GM18909 (cell line): ENCODE measurements around the gene ITPK1.

Experiments used
- ATAC-seq: cut with Tn5 transposase; IDR thresholded peaks from one replicate; pipeline ENCODE4 v1.9.1; 2021; ENCODE audit warnings: mild to moderate bottlenecking; ENCODE audit not compliant: unreplicated experiment, poor library complexity

Gene ITPK1

DNA sequence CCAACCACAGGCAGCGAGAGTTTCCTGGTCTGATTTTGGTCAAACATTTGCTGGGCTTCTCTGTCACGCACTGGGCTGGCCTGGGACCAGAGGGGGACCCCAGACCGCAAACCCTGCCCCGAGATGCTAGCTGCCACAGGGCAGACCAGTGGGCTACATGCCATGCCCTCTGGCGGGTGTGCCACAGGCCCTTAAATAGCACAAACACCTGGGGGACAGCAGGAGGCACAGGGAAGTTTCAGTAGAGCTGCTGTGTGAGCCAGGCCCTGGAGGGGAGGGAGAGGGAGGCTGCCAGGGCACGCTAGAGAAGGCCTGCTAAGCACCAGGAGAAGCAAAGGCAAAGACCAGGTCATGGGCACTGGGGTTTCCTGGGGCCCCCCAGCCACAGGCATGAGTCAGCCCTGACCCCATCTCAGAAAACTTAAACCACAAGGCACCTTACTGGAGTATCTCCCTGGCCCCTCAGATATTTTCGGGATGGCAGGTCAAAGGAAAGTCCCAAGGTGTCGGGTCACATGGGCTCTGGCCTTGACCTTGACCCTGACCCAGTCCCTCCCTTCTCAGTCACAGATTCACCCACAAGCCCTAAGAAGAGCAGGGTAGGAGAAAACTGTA lies 29.2 kb downstream of the ITPK1 start:
- ATAC-seq = peak; percentile 73

- no peak for ATAC-seq
These were observed 29.8 kb downstream of the ITPK1 start for GRCh38 chr14:93085911-93086310.

GRCh38 chr14:93084866-93085857 lies 30.6 kb downstream of the ITPK1 start:
- no peak for ATAC-seq

GRCh38 chr14:93084402-93084801 lies 31.3 kb downstream of the ITPK1 start:
- ATAC-seq = no peak

DNA sequence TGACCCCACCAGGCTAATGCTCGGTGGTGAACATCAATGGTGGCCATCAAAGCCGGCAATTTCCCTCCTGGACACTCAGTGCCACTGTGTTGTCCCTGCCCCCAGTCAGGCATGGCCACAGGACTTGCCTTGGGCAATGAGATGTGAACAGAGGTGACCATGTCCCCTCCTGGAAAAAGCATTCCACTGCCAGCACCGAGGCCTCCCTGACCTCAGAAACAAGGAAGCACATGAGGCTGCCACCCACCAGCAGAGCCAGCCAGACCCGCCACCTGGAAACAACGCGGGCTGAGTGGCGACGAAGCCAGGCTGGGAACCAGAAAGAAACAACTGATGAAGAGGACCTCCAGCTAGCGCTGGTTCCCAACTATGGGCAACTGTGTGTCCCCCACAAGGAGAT lies 31.8 kb downstream of the ITPK1 start:
- ATAC-seq = no peak

DNA sequence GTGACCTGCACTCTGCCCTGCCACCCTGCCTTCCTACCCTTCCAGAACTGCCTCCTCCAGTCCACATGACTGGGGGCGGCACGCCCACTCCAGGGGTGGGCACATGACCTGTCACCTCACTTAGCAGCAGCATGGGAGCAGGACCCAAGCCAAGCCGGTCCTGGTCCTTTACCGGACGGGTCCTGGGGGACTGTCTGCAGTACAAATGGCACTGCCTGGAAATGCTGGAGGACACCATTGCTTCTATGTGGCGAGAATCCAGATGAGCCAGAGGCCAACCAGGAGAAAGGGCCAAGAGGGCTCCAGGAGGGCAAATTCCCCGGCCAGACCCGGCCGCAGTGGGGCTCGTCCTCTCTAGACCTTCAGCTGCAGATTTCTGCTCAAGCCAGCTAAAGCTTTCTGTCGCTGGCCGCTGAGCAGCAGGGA lies 33.1 kb downstream of the ITPK1 start:
- no peak for ATAC-seq

DNA sequence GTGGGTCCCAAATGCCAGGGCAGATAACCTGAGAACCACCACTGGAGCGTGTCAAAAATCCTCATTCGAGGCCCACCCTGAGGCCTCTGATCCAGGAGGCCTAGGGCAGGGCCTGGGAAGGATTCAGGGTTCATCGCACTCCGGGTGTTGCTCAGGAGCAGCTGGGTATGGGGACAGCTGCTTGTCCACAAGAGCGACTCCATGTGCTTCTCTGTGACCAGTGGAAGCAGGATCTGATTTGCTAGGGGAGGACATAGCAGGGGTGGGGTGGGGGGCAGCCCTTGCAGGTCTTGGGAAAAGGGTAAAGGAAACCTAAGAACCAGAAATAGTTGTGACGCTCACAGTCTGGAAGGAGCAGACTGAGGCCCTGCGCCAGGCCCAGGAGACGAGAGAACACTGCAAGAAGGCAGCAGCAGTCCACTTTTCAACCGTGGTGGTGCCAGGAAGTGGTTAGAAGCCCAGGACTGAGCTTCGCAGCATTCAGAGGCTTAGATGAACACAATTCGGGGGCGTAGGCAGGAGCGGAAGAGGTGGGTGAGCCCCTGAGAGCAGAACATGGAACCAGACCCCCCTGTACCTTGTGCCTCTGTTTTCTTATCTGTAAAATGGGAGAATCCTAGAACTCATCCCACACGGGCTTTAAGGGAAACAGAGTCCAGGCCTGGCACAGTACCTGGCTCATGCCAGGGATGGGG lies 33.7 kb downstream of the ITPK1 start:
- ATAC-seq = no peak

DNA sequence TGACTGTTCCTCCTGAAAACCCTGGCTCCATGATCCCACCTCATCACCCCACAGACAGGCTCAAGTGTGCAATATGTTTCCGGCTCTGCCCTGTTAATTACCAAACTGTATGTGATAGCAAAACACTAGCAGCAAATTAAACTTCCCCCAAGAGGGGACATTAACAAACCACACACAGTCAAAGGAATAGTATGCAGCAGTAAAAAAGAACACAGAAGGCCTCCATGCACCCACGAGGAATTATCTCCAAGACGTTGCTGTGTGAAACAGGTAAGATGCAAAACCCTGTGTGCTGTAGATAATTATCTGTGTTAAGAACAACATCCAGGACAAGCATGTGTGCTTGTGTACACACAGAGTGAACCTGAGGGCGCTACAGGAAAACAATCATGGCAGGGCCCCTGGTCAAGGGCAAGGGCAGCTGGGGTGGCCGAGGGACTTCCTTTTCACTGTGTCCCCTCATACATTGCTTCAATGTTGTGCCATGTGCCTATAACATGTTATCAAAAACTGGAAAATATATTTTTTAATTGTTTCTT lies 35.8 kb downstream of the ITPK1 start:
- ATAC-seq = no peak

DNA sequence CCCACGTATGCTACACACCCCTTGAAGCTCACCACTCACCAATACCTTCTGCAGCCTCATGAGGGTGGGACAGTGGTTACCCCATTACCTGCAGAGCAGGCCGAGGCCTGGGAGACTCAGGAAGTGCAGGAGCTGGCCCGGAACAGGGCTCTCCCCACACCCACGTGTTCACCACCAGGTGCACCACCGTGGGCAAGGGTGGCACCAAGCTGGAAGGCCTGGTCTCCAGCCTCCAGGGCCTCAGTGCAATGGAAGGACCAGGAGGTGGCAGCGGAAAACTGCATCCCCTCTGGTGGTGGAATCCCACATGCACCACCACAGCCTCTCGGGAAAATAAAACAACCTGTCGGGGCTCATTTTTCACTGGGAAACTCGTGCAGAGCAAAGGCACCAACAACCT lies 36.4 kb downstream of the ITPK1 start:
- no peak for ATAC-seq

DNA sequence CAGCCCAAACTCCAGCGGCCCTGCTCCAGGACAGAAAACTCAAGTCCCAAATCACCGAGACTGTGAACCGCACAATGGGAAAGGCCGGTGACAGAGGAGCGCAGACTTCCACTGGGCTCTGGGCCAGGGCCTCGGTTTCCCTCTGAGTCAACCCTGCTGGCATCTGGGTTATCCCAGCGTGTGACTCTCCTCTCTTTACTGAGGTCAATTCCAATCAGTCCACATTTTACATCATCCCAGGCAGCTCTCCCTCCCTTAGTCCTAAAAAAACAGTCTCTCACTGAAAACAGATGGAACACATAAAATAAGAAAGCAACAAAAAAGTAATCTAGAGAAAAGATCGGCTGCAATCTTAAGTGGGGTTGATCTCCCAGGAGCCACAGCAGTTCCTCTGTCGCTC lies 36.9 kb downstream of the ITPK1 start:
- ATAC-seq = no peak

GRCh38 chr14:93076755-93077154 lies 39.0 kb downstream of the ITPK1 start:
- no peak for ATAC-seq

DNA sequence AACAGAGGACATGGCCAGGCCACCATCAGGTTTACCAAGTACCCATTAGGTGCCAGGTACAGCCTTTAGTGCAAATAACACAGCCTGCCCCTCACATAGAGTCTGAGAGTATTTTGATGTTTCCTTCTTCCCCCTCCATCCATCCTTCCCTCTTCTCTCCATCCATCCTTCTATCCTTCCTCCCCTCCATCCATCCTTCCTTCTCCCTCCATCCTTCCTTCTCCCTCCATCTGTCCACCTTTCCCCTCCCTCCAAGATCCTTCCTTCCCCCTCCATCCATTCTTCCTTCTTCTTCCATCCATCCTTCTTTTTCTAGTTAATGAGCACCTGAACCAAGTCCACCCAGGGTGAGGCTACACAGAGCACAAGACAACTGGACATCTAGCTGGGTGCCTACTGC lies 39.8 kb downstream of the ITPK1 start:
- ATAC-seq = no peak

- no peak for ATAC-seq
These were observed 41.6 kb downstream of the ITPK1 start for GRCh38 chr14:93073910-93074769.

DNA sequence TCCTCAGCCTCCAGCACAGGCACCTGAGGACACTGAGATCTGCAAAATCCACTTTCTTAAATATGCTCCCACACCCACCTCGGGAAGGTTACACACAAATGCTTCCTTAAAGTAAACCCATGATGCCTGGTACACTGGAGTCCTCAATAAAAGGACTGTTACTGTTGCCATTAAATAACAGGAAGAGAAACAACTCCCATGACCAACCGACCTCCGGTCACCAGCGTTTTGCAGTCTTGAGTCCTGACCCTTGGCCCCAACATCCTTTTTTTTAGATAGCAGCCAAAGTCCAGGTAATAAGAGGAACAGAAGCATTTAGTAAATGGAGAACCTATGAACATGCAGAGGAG lies 42.4 kb downstream of the ITPK1 start:
- ATAC-seq = no peak

DNA sequence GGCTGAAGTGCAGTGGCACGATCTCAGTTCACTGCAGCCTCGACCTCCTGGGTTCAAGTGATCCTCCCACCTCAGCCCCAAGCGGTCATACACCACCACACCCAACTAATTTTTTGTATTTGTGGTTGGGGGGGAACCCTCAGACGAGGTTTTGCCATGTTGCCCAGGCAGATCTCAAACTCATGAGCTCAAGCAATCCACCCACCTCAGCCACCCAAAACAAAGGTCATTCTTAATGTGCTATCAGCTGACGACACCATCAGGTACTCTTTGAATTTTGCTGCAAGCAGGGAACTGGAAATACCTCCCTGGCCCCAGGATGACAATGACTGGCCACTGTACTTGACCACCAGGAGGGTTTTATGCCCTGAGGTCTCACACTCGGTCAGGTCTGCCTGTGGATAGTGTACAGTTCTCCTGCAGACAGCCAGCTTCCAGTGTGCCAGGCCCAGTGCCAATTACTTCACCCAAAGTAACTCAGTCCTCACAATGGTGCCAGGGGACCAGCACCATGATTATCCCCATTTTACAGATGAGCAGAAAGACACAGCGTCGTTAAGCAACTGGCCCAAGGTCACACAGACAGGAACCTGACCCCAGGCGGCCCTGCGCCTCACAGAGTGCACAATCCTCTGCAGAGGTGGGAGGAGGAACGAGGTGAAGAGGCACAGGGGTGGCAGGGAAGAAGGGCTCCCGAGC lies 42.9 kb downstream of the ITPK1 start:
- ATAC-seq = no peak

DNA sequence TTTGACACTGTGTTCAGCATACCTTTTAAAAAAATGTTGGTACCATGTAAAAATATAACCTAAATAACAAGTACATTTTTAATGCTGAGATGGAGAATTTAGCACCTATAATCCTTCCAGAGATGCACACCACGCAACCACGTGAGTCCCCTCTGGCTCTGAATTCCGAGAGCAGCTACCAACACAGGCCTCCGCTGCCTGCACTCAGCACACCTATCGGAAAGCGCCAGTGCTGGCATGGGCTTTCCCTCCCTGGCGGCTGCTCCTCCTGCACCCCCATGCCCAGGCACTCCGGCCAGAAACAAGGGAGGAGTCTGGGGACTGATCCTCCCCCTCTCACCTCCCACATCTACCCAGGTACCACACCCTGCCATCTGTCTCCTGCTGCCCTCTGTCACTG lies 47.0 kb downstream of the ITPK1 start:
- ATAC-seq = no peak

DNA sequence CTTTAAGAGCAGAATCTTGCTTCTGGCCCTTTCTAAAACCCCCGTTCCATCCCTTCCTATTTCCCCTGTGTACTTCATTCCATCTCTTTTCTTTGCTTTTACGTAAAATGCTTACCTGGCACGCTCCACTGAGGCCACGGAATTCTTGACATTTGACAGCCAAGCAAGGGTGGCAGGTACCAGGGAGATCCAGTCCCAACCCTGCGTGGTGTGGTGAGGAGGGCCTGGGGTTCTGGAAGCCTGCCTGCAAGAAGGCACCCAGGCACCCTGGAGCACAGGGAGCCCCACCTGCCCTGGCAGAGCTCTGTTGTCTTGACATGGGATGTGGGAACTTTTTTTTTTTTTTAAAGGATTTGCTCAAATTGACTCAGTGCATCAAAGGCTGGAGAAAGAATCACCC lies 48.6 kb downstream of the ITPK1 start:
- no peak for ATAC-seq

- ATAC-seq = no peak
These were observed 50.4 kb downstream of the ITPK1 start for GRCh38 chr14:93065272-93065730.
